BJ (cell line): ENCODE results near the gene SDCCAG8. TPM values are rescaled to one million over a fixed set of nuclear protein-coding genes. Genes with fewer than 3 reads are reported as not detected.

ENCODE experiments used
- CTCF ChIA-PET: fragments of 350-600 bp; formaldehyde crosslinking; extraction: SDS; loops from one replicate; lab custom pipeline; 2021; ENCODE audit warnings: antibody characterized with exemption, inconsistent platforms; lab: Yijun Ruan, JAX
- POLR2A ChIA-PET: fragments of 300-600 bp; sonication (Branson Sonifier 250); formaldehyde crosslinking; extraction: SDS; loops from one replicate; lab custom pipeline; 2021; ENCODE audit warnings: antibody characterized with exemption; lab: Charles Lee
- DNase-seq: peaks from one replicate; pipeline ENCODE4 v3.0.0-alpha.2; 2011; ENCODE audit warnings: low read depth
- H3K27me3 ChIP-seq: 2 replicates; pipeline ENCODE4 v1.6.0; 2011; ENCODE audit warnings: low read length; ENCODE audit not compliant: control insufficient read depth, insufficient read depth
- H3K36me3 ChIP-seq: 2 replicates; pipeline ENCODE4 v1.5.1; 2011; ENCODE audit warnings: low read length; ENCODE audit not compliant: control insufficient read depth, insufficient read depth
- H3K4me3 ChIP-seq: 2 replicates; pipeline ENCODE4 v1.5.1; 2011; ENCODE audit warnings: low read depth, mild to moderate bottlenecking, control low read depth, low read length
- CTCF ChIP-seq: IDR thresholded peaks from 2 replicates; pipeline ENCODE4 v1.5.1; 2011; ENCODE audit warnings: low read depth, mild to moderate bottlenecking, control low read depth, inconsistent platforms, low read length, moderate library complexity; ENCODE audit not compliant: insufficient read depth
- polyA plus RNA-seq: library from polyadenylated mRNA; depleted of rRNA; stranded (reverse); fragments of >200 nt; gene quantifications from 2 replicates; pipeline ENCODE4 v1.2.3, GENCODE V29; 2011

Gene SDCCAG8
- polyA plus RNA-seq, 1 experiment: 17.0 TPM

- TF ChIP-seq CTCF: no peak
- H3K36me3 ChIP-seq: peaks cover 9% of the 10 kb centered on the region
- no peaks in the 10 kb centered on the region for H3K27me3 ChIP-seq
- H3K4me3 ChIP-seq: no peak overlapping the region
- POLR2A ChIA-PET: no interaction called here
- CTCF ChIA-PET: interaction anchor here (1.0 to 1.2 kb wide), 2 partner anchors 20 to 24 kb away, joined by 3 to 6 read pairs; no protein-coding TSS in a partner anchor
- no peak for DNase-seq
Measured at GRCh38 chr1:243505986-243506689, 250.3 kb downstream of the SDCCAG8 start.

- ChIA-PET CTCF (interaction anchor here (1.2 kb wide), 1 partner anchor 19 kb away, joined by 6 read pairs; no protein-coding TSS in a partner anchor), POLR2A (interaction anchor here (0.6 kb wide), 1 partner anchor 22 kb away, joined by 3 read pairs; no protein-coding TSS in a partner anchor)
- DNase-seq: no peak
- H3K4me3 ChIP-seq: no peak overlapping the region
- no peak for TF ChIP-seq CTCF
- H3K27me3 ChIP-seq: no peaks in the 10 kb centered on the region
- peaks cover 12% of the 10 kb centered on the region for H3K36me3 ChIP-seq
Measured at GRCh38 chr1:243507001-243507671, 251.3 kb downstream of the SDCCAG8 start.

- CTCF ChIA-PET: interaction anchor here (0.6 kb wide), 1 partner anchor 13 kb away, joined by 3 read pairs; no protein-coding TSS in a partner anchor
Measured at GRCh38 chr1:243507672-243508302, 251.9 kb downstream of the SDCCAG8 start.

GRCh38 chr1:243508303-243508713 lies 252.5 kb downstream of the SDCCAG8 start:
- ChIA-PET CTCF (interaction anchor here (0.6 kb wide), 1 partner anchor 12 kb away, joined by 3 read pairs; no protein-coding TSS in a partner anchor), POLR2A (no interaction called here)
- Histone ChIP-seq H3K36me3 (peaks cover 12% of the 10 kb centered on the region), H3K27me3 (no peaks in the 10 kb centered on the region), H3K4me3 (no peak overlapping the region)
- no peak for TF ChIP-seq CTCF
- no peak for DNase-seq

More at GRCh38 chr1:243507672-243508302, 251.9 kb downstream of the SDCCAG8 start:
- TF ChIP-seq CTCF: no peak
- Histone ChIP-seq H3K4me3 (no peak overlapping the region), H3K36me3 (peaks cover 12% of the 10 kb centered on the region), H3K27me3 (no peaks in the 10 kb centered on the region)
- POLR2A ChIA-PET: interaction anchor here (0.6 kb wide), 1 partner anchor 21 kb away, joined by 3 read pairs; no protein-coding TSS in a partner anchor
- no peak for DNase-seq

GRCh38 chr1:243508943-243509342 lies 253.1 kb downstream of the SDCCAG8 start:
- Histone ChIP-seq H3K36me3 (peaks cover 12% of the 10 kb centered on the region), H3K27me3 (no peaks in the 10 kb centered on the region), H3K4me3 (no peak overlapping the region)
- no peak for DNase-seq
- CTCF ChIA-PET: no interaction called here
- POLR2A ChIA-PET: no interaction called here
- TF ChIP-seq CTCF: no peak
